ENCODE measurements around the gene RGMA.

Gene RGMA

GRCh38 chr15:93088981-93089726 is at the start of gene RGMA:
Gene RGMA (minus strand): TSS chr15:93089211. CDS start chr15:93088932, 279 bp downstream.
- no peak for DNase-seq (ENCODE audit: low read depth)

GRCh38 chr15:93136606-93137005 is 47.6 kb upstream of the RGMA start:
- DNase-seq (ENCODE audit: low read depth), result no peak

GRCh38 chr15:93135997-93136397 is 47.0 kb upstream of the RGMA start:
- DNase-seq (ENCODE audit: low read depth), result no peak

- DNase-seq (ENCODE audit: low read depth), result no peak
These were observed 46.4 kb upstream of the RGMA start for GRCh38 chr15:93135459-93135858.

- DNase-seq (ENCODE audit: low read depth), result no peak
These were observed 42.6 kb upstream of the RGMA start for GRCh38 chr15:93131485-93132095.

- no peak for DNase-seq (ENCODE audit: low read depth)
These were observed 40.9 kb upstream of the RGMA start for GRCh38 chr15:93129702-93130488.

- DNase-seq (ENCODE audit: low read depth), result no peak
These were observed 38.3 kb upstream of the RGMA start for GRCh38 chr15:93127286-93127685.

- DNase-seq (ENCODE audit: low read depth), result no peak
These were observed 37.6 kb upstream of the RGMA start for GRCh38 chr15:93126599-93126998.

- DNase-seq (ENCODE audit: low read depth), result no peak
These were observed 37.1 kb upstream of the RGMA start for GRCh38 chr15:93126148-93126547.

GRCh38 chr15:93124126-93124525 is 35.1 kb upstream of the RGMA start:
- no peak for DNase-seq (ENCODE audit: low read depth)

GRCh38 chr15:93121973-93122910 is 33.2 kb upstream of the RGMA start:
- DNase-seq (ENCODE audit: low read depth), result no peak

- no peak for DNase-seq (ENCODE audit: low read depth)
These were observed 32.1 kb upstream of the RGMA start for GRCh38 chr15:93121107-93121506.

GRCh38 chr15:93118904-93119303 is 29.9 kb upstream of the RGMA start:
- DNase-seq (ENCODE audit: low read depth), result no peak

GRCh38 chr15:93111451-93111850 is 22.4 kb upstream of the RGMA start:
- DNase-seq (ENCODE audit: low read depth), result no peak

GRCh38 chr15:93110502-93111040 is 21.6 kb upstream of the RGMA start:
- DNase-seq (ENCODE audit: low read depth), result no peak

- no peak for DNase-seq (ENCODE audit: low read depth)
These were observed 20.5 kb upstream of the RGMA start for GRCh38 chr15:93109336-93110102.

GRCh38 chr15:93107646-93108045 is 18.6 kb upstream of the RGMA start:
- no peak for DNase-seq (ENCODE audit: low read depth)

- DNase-seq (ENCODE audit: low read depth), result no peak
These were observed 16.5 kb upstream of the RGMA start for GRCh38 chr15:93105485-93105884.

- no peak for DNase-seq (ENCODE audit: low read depth)
These were observed 14.8 kb upstream of the RGMA start for GRCh38 chr15:93103823-93104222.

GRCh38 chr15:93102211-93102610 is 13.2 kb upstream of the RGMA start:
- no peak for DNase-seq (ENCODE audit: low read depth)

GRCh38 chr15:93093765-93094164 is 4.8 kb upstream of the RGMA start:
- DNase-seq (ENCODE audit: low read depth), result no peak

Data from fibroblast of gingiva (primary cell).